Mucosa of descending colon (tissue), 3 donors: ENCODE results near the gene SGPP2. TPM values are rescaled to one million over a fixed set of nuclear protein-coding genes. Genes with fewer than 3 reads are reported as not detected.
"Not testable (repeated sequence)": the region's sequence is repeated elsewhere in the genome, so short reads cannot be mapped to it uniquely, and the experiment has no call there.

Experiments
- ATAC-seq: fragments of 200-7000 bp; cut with Tn5 transposase; one replicate; pipeline ENCODE4 v1.9.1; 2020; ENCODE audit warnings: mild to moderate bottlenecking, moderate library complexity
- DNase-seq, 3 donors: peaks; one replicate each; pipeline ENCODE4 v3.0.0-alpha.2; 2020
- H3K36me3 ChIP-seq: fragments of 200-600 bp; one replicate; pipeline ENCODE4 v1.8.0; 2021; ENCODE audit warnings: low read depth, mild to moderate bottlenecking
- H3K4me1 ChIP-seq: fragments of 200-600 bp; one replicate; pipeline ENCODE4 v1.8.0; 2021; ENCODE audit warnings: low read depth, mild to moderate bottlenecking
- H3K4me3 ChIP-seq: fragments of 200-600 bp; one replicate; pipeline ENCODE4 v1.8.0; 2021; ENCODE audit warnings: mild to moderate bottlenecking
- H3K9me3 ChIP-seq: fragments of 200-600 bp; one replicate; pipeline ENCODE4 v1.8.0; 2021; ENCODE audit warnings: mild to moderate bottlenecking
- intact Hi-C, 2 donors: fragments of 100-400 bp; cut with DNase I in 1 of 2; cut with micrococcal nuclease in 1 of 2; formaldehyde crosslinking; loops; one replicate each; pipeline versions ENCODE4 v1.11.0 to v1.11.1; 2022; cut with DNase I, micrococcal nuclease
- total RNA-seq, 3 donors: library from RNA; stranded (reverse); fragmentation: NEBNext Ultra II Directional in 2 of 3; extraction: Animal tissue kit (Norgen Biotek cat#: 25700) in 2 of 3; gene quantifications; one replicate each; pipeline versions ENCODE4 v1.2.1 to v1.2.4, GENCODE V29; 2021 to 2023
- TF ChIP-seq, protein P1 (sequence below): fragments of 200-600 bp; IDR thresholded peaks from one replicate; pipeline ENCODE4 v1.8.0; 2022; ENCODE audit warnings: antibody characterized with exemption, mild to moderate bottlenecking
- donor health status: DM: no; HTN: no; CAD: no; lungs with moderate emphysema.
- donor health status: DM: no; HTN: no; CAD: no.
- donor health status: DM: no; HTN: yes; CAD: no.

The SGPP2 gene
- total RNA-seq, 3 donors from 2014 or later = 31.3 to 101 (median 75.2) TPM

DNA sequence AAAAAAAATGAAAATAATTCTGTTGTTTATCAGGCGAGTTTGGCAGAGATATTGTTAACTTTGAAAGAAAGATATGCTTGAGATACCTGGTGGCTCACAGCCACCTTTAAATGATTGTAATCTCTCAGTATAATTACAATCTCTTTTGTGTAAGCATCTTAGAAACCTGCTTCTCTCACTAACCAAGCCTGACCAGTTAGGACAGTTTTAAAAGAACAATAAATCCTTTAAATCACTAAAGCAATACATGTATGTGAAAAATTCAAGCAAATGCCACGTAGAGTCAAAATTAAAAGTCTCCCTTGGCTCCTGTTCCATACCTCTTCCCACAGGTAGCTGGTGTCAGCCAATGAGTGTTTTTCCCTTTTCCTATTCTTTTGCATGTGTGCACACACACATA, 15.7 kb upstream of the SGPP2 start:
- H3K4me3 ChIP-seq = no peak overlapping the region
- no peaks in the 10 kb centered on the region for H3K4me1 ChIP-seq
- intact Hi-C loops = no loop called here
- ATAC-seq (no peak), DNase-seq (no peak)
- TF ChIP-seq, protein P1, sequence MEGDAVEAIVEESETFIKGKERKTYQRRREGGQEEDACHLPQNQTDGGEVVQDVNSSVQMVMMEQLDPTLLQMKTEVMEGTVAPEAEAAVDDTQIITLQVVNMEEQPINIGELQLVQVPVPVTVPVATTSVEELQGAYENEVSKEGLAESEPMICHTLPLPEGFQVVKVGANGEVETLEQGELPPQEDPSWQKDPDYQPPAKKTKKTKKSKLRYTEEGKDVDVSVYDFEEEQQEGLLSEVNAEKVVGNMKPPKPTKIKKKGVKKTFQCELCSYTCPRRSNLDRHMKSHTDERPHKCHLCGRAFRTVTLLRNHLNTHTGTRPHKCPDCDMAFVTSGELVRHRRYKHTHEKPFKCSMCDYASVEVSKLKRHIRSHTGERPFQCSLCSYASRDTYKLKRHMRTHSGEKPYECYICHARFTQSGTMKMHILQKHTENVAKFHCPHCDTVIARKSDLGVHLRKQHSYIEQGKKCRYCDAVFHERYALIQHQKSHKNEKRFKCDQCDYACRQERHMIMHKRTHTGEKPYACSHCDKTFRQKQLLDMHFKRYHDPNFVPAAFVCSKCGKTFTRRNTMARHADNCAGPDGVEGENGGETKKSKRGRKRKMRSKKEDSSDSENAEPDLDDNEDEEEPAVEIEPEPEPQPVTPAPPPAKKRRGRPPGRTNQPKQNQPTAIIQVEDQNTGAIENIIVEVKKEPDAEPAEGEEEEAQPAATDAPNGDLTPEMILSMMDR = no peak
- H3K9me3 ChIP-seq = peaks cover 3% of the 10 kb centered on the region
- H3K36me3 ChIP-seq = no peaks in the 10 kb centered on the region

DNA sequence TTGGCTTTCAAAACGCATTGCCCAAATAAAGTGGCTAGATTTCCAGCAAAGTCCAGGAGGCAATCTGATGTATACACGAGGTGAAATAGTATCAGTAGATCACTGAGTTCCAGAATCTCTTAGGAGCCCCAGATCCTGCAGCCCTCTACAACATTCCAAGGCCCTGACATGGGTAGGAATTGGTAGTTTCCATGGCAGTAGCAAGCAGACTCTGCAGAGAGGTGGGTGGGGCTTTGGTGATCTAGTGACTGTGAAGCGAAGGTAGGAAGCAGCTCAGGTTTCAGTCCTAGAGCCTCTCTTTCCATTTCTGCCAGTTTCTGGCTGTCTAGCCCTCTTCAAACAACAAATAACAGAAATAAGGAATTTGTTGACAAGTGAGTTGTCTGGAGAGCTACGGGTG, 13.8 kb upstream of the SGPP2 start:
- intact Hi-C loops = no loop called here
- Histone ChIP-seq H3K4me3 (no peak overlapping the region), H3K9me3 (peaks cover 4% of the 10 kb centered on the region), H3K4me1 (no peaks in the 10 kb centered on the region), H3K36me3 (no peaks in the 10 kb centered on the region)
- ATAC-seq (no peak), DNase-seq (no peak)
- TF ChIP-seq, protein P1 = no peak

DNA sequence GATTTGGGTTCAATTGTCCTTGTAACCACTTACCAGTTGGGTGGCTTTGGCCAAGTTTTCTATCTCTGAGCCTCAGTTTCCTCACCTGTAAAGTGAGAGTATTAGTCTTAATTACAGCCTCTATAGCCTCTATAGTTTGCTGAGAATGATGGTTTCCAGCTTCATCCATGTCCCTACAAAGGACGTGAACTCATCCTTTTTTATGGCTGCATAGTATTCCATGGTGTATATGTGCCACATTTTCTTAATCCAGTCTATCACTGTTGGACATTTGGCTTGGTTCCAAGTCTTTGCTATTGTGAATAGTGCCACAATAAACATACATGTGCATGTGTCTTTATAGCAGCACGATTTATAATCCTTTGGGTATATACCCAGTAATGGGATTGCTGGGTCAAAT, 12.0 kb upstream of the SGPP2 start:
- H3K9me3 ChIP-seq, H3K4me3 ChIP-seq, DNase-seq, ATAC-seq, intact Hi-C loops, H3K36me3 ChIP-seq, H3K4me1 ChIP-seq: not testable (repeated sequence)

DNA sequence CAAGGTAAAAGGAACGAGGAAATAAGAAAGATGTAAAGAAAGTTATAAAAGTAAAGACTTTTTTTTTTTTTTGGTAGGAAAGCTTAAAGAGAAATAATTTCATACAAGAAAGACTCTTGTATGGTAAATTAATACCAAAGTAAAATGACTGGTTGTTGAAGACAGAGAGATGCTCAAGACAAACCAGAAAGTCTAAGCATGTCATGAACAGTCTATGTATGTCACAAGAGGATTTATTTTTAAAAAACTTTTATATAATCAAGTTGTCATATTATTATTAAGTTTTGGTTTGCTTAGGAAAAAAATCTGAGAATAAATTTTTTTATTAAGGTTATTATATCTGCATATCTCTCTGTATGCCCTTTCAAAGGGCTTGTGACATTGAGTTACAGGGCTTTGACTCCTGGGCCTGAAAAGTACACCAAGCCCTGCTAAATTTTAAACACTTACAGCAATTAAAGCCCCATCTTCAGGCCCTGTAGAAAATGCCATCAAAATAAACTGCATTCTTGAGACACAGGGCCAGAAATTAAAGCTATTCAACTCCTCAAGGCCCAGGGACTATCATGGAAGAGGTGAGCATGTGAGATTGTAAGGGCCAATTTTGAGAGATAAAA, 10.9 kb upstream of the SGPP2 start:
- no peak for ATAC-seq
- TF ChIP-seq, protein P1 = no peak
- no peak for DNase-seq
- intact Hi-C loops = no loop called here
- peaks cover 4% of the 10 kb centered on the region for H3K9me3 ChIP-seq
- H3K4me1 ChIP-seq = no peaks in the 10 kb centered on the region
- H3K4me3 ChIP-seq = no peak overlapping the region
- H3K36me3 ChIP-seq = no peaks in the 10 kb centered on the region

DNA sequence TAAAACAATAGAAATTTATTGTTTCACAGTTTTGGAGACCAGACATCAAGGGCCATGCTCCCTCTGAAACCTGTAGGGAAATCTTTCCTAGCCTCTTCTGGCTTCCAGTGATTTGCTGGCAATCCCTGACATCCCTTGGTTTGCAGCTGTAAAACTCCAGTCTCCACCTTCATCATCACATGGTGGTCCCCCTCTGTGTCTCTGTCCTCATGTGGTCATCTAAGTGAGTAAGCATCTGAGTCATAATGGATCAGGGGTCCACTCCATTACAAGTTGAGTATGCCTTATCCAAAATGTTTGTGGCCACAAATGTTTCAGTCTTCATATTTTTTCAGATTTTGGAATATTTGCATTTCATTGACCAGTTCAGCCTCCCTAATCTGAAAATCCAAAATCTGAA, 5.6 kb upstream of the SGPP2 start:
- Histone ChIP-seq H3K4me3 (no peak overlapping the region), H3K4me1 (no peaks in the 10 kb centered on the region), H3K9me3 (peaks cover 1% of the 10 kb centered on the region), H3K36me3 (no peaks in the 10 kb centered on the region)
- intact Hi-C loops = no loop called here
- DNase-seq = no peak
- ATAC-seq = no peak
- TF ChIP-seq, protein P1 = no peak

DNA sequence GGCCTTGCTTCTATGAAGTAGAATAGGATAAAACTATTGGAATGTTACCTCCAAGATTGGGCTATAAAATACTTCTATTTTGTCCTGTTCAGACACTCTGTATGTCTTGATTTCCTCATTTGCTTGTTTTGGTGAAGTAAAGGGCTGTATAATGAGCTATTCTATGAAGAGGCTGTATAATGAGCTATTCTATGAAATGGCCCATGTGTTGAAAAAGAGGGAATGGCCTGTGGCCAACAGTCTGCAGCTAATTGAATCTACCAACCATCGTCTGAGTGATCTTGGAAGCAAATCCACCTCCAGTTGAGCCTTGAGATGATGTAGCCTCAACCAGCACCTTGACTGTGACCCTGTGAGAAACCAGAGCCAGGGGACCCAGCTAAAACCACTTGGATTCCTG, 3.8 kb upstream of the SGPP2 start:
- ATAC-seq (no peak), DNase-seq (no peak)
- H3K9me3 ChIP-seq = no peaks in the 10 kb centered on the region
- no peak overlapping the region for H3K4me3 ChIP-seq
- intact Hi-C loops = no loop called here
- H3K36me3 ChIP-seq = no peaks in the 10 kb centered on the region
- no peaks in the 10 kb centered on the region for H3K4me1 ChIP-seq
- TF ChIP-seq, protein P1 = no peak
